HG03520 (cell line): ENCODE data around the gene MAN2A1.
"Not testable (repeated sequence)": the region's sequence is repeated elsewhere in the genome, so short reads cannot be mapped to it uniquely, and the experiment has no call there.

Source experiments
- ATAC-seq: cut with Tn5 transposase; IDR thresholded peaks from one replicate; pipeline ENCODE4 v1.9.1; 2021; ENCODE audit warnings: mild to moderate bottlenecking, moderate library complexity; ENCODE audit not compliant: unreplicated experiment

MAN2A1 gene

GRCh38 chr5:109750463-109750862 is 60.7 kb downstream of the MAN2A1 start:
- no peak for ATAC-seq

DNA sequence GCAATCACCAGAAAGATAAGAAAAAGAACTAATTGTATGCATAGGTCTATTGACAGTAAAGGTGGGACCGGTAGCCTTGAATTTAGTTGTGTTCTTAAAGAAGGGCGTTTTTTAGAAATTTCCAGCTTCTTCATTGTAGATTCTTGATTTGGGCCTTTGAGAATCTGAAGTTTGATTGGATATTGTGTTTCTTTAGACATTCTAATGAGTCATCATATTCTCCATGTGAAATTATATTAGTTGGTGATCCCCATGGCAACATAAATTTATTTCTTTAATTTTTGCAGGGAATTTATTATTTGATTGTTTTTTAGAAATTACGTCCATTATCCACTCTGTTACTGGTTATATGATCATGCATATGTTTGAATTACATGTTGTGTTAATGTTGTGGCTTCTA is 63.6 kb downstream of the MAN2A1 start:
- no peak for ATAC-seq

DNA sequence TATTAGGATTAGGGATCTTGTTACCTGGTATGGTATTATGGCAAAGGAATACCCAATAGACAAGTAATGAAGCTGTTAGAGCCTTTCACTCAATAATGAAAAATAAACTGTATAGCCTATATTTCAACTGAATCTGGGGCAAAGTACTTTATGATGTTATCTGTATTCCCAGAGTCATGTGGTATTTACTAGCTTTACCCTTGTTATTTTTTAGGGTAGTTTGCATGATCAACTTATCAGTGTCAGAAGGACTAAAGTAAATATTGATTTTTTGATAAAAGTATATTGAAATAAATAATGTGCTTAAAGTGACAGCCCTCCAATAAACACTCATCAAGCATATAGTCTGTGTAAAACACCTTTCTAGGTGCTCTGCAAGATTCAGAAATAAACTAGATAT is 64.6 kb downstream of the MAN2A1 start:
- ATAC-seq = no peak

GRCh38 chr5:109755761-109756160 is 66.0 kb downstream of the MAN2A1 start:
- ATAC-seq = no peak

- ATAC-seq = no peak
Measured at GRCh38 chr5:109756543-109757185, 66.9 kb downstream of the MAN2A1 start.

GRCh38 chr5:109757490-109757889 is 67.8 kb downstream of the MAN2A1 start:
- ATAC-seq = no peak

- ATAC-seq = no peak
Measured at GRCh38 chr5:109759306-109759705, 69.6 kb downstream of the MAN2A1 start.

DNA sequence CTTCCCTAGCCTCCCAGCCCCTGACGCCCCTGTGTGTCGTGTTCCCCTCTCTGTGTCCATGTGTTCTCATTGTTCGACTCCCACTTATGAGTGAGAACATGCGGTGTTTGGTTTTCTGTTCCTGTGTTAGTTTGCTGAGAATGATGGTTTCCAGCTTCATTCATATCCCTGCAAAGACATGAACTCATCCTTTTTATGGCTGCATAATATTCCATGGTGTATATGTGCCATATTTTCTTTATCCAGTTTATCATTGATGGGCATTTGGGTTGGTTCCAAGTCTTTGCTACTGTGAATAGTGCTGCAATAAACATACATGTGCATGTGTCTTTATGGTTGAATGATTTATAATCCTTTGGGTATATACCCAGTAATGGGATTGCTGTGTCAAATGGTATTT is 70.4 kb downstream of the MAN2A1 start:
- ATAC-seq = not testable (repeated sequence)

GRCh38 chr5:109762821-109763220 is 73.1 kb downstream of the MAN2A1 start:
- ATAC-seq = no peak

DNA sequence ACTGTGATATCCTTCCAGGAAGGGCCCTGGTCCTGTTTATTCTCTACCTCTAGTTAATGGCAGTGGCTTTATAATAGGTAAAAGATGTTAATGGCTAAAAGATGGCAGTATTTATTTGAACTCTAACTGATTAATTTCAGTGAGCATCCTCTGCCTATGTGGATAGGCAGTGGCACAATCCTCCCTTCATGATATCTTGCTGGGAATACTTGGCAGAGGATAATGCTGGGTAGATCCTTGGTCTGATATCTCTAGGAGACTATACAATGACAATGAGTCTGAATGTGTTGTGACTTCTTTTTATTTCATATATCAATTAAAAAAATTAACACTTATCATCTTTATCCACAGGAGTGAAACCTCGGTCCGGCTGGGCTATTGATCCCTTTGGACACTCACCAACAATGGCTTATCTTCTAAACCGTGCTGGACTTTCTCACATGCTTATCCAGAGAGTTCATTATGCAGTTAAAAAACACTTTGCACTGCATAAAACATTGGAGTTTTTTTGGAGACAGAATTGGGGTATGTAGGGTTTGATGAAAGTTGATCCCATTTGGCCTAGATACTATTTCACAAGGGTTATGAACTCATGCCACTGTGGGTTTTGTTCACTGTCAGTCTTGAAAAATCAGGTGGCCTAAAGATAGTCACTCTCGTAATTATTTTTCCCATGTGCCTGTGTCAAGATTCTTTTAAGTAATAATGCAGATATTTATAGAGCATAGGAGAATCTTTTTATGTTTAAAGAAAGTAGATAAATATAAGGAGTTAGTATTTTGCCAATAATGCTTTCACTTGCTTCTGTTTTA is 77.7 kb downstream of the MAN2A1 start:
- ATAC-seq = no peak

DNA sequence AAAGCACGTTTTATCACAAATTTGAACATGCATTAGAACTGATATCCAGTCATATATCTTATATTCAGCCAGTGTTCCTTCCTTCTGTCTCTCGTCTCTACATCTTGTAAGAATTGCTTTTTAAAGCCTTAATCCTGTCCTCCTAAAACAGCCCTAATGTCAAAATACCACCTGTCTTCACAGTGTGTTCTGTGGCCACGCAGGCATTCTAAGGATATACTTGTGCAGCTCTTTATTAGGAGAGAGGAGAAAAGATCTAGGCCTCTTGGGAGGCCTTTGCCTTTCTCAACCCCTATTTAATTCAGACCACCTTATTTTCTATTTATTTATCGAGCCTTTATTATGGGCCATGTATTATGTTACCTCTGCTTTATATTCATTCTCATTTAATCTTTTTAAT is 78.3 kb downstream of the MAN2A1 start:
- no peak for ATAC-seq

DNA sequence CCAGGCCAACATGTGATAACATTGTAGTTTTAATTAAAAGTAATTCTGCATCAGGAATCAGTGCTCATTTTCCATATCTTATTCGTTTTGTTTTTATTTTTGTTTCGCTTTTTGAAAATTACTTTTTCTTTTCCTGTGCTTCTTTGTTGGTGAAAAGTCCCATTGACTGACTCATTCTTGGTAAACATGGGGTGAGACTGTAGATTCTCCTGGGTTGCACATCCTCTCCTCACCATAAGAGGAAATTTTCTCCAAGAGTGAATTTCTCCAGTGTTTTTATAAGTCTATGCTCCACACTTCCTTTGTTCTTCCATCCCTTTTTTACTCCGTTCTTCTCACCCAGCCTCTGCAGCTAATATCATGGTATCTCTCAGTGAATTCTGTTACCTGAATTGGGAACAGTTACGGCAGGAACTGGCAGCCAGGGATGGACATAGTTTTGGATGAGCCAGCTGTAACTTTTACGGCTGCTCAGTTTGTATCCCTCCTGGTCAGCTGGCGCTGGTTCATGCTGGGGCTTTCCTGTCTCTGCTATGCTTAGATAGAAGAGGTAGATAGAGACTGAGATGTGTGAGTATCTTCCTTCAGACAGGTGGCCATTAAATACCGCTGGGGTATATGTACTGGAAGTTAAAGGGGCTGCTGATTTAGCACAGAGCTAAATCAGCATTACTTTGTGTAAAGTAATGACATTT is 80.0 kb downstream of the MAN2A1 start:
- no peak for ATAC-seq

DNA sequence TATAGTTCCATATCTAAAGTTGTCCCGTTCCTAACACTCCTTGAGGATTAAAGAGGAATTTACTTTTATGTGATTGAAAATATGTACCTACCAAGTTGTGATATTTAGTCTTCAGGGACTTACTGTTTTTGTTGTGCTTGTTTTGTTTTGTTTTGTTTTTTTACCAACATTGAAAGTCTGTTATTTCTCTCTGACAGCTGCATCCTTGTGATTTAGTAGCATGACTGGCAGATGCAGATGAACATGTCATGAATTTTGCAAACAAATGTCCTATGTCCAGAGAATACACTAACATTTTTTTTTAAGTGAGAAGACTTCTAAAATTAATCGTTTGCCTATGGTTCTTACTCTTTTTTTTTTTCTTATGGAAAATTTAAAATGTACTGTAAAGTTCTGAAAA is 85.4 kb downstream of the MAN2A1 start:
- ATAC-seq = no peak

- no peak for ATAC-seq
Measured at GRCh38 chr5:109779036-109779735, 89.5 kb downstream of the MAN2A1 start.

- no peak for ATAC-seq
Measured at GRCh38 chr5:109784687-109785086, 95.0 kb downstream of the MAN2A1 start.

GRCh38 chr5:109786206-109786855 is 96.6 kb downstream of the MAN2A1 start:
- ATAC-seq = no peak

DNA sequence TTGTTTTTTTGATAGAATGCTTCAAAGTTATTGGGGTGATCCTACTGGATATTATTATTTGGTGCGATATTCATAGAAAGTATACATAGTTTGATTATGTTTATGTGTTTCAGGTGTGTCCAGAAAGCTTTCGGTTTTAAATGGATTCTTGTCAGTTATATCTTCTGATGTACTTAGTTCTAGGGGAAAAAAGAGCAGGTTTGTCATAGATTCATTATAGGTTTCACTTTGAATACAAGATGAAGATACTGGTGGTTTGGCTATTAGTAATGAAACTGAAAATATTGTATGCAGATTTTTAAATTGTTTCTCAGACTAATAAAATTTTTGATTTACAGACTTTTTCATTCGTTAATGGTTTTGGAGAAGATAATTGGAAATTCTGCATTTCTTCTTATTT is 98.9 kb downstream of the MAN2A1 start:
- peak; percentile 96 for ATAC-seq

- no peak for ATAC-seq
Measured at GRCh38 chr5:109792613-109793012, 102.9 kb downstream of the MAN2A1 start.

- no peak for ATAC-seq
Measured at GRCh38 chr5:109803854-109804253, 114.1 kb downstream of the MAN2A1 start.

DNA sequence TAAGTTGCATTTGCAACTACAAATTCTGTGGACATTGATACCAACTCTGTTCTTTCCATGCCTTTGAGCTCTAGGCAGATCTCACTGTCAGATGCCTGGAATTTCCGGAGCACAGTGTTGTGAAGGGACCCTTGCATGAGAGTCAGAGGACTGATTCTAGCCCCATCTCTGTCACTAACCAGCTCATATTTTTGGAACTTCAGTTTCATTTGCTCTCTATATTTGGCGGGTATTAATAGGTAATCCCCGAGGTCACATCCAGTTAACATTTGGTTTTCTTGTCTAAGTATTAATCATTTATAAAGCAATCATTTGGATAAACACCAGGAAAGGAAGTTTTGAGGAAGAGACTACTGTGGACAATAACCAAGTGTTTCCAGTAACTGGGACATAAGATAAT is 115.7 kb downstream of the MAN2A1 start:
- no peak for ATAC-seq

GRCh38 chr5:109805883-109806282 is 116.2 kb downstream of the MAN2A1 start:
- no peak for ATAC-seq
